Panc1 (cell line): Measurements from ENCODE around the gene ZSWIM8. TPM values are rescaled to one million over a fixed set of nuclear protein-coding genes. Genes with fewer than 3 reads are reported as not detected.

Experiments
- ATAC-seq: fragments of 200-7000 bp; cut with Tn5 transposase; 2 replicates; pipeline ENCODE4 v1.9.1; 2020; ENCODE audit warnings: mild to moderate bottlenecking, moderate library complexity
- BruUV-seq: library from RNA; stranded (reverse); fragments of 400-500 nt; replicated peaks from 2 replicates; lab custom pipeline; 2021; lab: Mats Ljungman, UMichigan
- CTCF ChIA-PET: fragments of 300-600 bp; sonication (Branson Sonifier 250); formaldehyde crosslinking; loops from one replicate; lab custom pipeline; 2022; ENCODE audit warnings: antibody characterized with exemption; lab: Charles Lee
- POLR2A ChIA-PET: fragments of 300-600 bp; sonication (Branson Sonifier 250); formaldehyde crosslinking; loops from one replicate; lab custom pipeline; 2022; ENCODE audit warnings: antibody characterized with exemption; lab: Charles Lee
- DNase-seq: peaks from one replicate; pipeline ENCODE4 v3.0.0-alpha.2; 2010; ENCODE audit warnings: low read depth, low spot score
- H3K27ac ChIP-seq: 2 replicates; pipeline ENCODE4 v1.5.1; 2011; ENCODE audit warnings: mild to moderate bottlenecking, low read length, inconsistent platforms
- H3K27me3 ChIP-seq: fragments of 200-500 bp; sonication (Bioruptor generic); 2 replicates; pipeline ENCODE4 v1.6.0; 2014; ENCODE audit warnings: low read length, inconsistent platforms; ENCODE audit not compliant: control insufficient read depth, insufficient read depth
- H3K36me3 ChIP-seq: fragments of 200-500 bp; sonication (Bioruptor generic); 2 replicates; pipeline ENCODE4 v1.5.1; 2014; ENCODE audit warnings: inconsistent platforms, mild to moderate bottlenecking, low read length, moderate library complexity; ENCODE audit not compliant: control insufficient read depth, insufficient read depth
- H3K4me1 ChIP-seq: 2 replicates; pipeline ENCODE4 v1.5.1; 2011; ENCODE audit warnings: inconsistent platforms, mild to moderate bottlenecking, low read length, moderate library complexity; ENCODE audit not compliant: control insufficient read depth, insufficient read depth
- H3K4me3 ChIP-seq, 2 experiments: 2 replicates each; pipeline ENCODE4 v1.5.1; 2011 to 2012; ENCODE audit warnings: low read depth in 2 of 2, low read length in 2 of 2, mild to moderate bottlenecking in 2 of 2, inconsistent platforms in 1 of 2, moderate library complexity in 1 of 2
- H3K9me3 ChIP-seq: fragments of 200-500 bp; sonication (Bioruptor generic); 2 replicates; pipeline ENCODE4 v1.5.1; 2014; ENCODE audit warnings: low read depth, mild to moderate bottlenecking, inconsistent platforms, low read length, moderate library complexity; ENCODE audit not compliant: control insufficient read depth, insufficient read depth
- CTCF ChIP-seq: fragments of 450-650 bp; IDR thresholded peaks from 2 replicates; pipeline ENCODE4 v1.5.1; 2017; ENCODE audit warnings: mild to moderate bottlenecking
- POLR2AphosphoS5 ChIP-seq: IDR thresholded peaks from 2 replicates; pipeline ENCODE4 v1.6.1; 2012; ENCODE audit warnings: mild to moderate bottlenecking, low read depth, low read length, moderate library complexity
- SIN3A ChIP-seq: IDR thresholded peaks from 2 replicates; pipeline ENCODE4 v1.6.1; 2012; ENCODE audit warnings: low read depth, mild to moderate bottlenecking, low read length, moderate library complexity, borderline replicate concordance; ENCODE audit not compliant: insufficient read depth
- TCF7L2 ChIP-seq: IDR thresholded peaks from 2 replicates; pipeline ENCODE4 v1.6.1; 2011; ENCODE audit warnings: mild to moderate bottlenecking, low read depth, low read length, inconsistent platforms
- in situ Hi-C: cut with HindIII; loops from 2 replicates; pipeline ENCODE4 v1.10.0; 2016; ENCODE audit warnings: low sequenced_read_pairs, low pct_unique_long_range_greater_than_20kb
- intact Hi-C: fragments of 100-400 bp; cut with micrococcal nuclease; formaldehyde crosslinking; loops from one replicate; pipeline ENCODE4 v1.10.0; 2022; ENCODE audit not compliant: unreplicated experiment
- total RNA-seq: library from RNA; stranded (reverse); gene quantifications from one replicate; pipeline ENCODE4 v1.2.1, GENCODE V29; 2021; ENCODE audit not compliant: unreplicated experiment
- TF ChIP-seq, protein P1 (sequence below), 2 experiments: IDR thresholded peaks; 2 replicates each; pipeline ENCODE4 v1.6.1; 2011 to 2012; ENCODE audit warnings: low read depth in 2 of 2, control low read depth in 1 of 2, low read length in 1 of 2, mild to moderate bottlenecking in 1 of 2, moderate library complexity in 1 of 2; ENCODE audit not compliant: insufficient read depth in 1 of 2

Gene ZSWIM8
- total RNA-seq, 1 experiment from 2014 or later, result 109 TPM

- Histone ChIP-seq H3K27ac (no peak overlapping the region), H3K9me3 (no peaks in the 10 kb centered on the region), H3K36me3 (peaks cover 11% of the 10 kb centered on the region), H3K4me1 (no peaks in the 10 kb centered on the region), H3K4me3 (no peak overlapping the region), H3K27me3 (no peaks in the 10 kb centered on the region)
- ChIA-PET POLR2A (interaction anchor here (0.6 kb wide), 1 partner anchor 18 kb away, joined by 3 read pairs; no protein-coding TSS in a partner anchor), CTCF (interaction anchor here (0.6 kb wide), 1 partner anchor 30 kb away, joined by 5 read pairs; no protein-coding TSS in a partner anchor)
- in situ Hi-C loops, result no loop called here
- no TSS peak for BruUV-seq
- intact Hi-C loops, result no loop called here
- ATAC-seq, result no peak
- TF ChIP-seq, protein P1, sequence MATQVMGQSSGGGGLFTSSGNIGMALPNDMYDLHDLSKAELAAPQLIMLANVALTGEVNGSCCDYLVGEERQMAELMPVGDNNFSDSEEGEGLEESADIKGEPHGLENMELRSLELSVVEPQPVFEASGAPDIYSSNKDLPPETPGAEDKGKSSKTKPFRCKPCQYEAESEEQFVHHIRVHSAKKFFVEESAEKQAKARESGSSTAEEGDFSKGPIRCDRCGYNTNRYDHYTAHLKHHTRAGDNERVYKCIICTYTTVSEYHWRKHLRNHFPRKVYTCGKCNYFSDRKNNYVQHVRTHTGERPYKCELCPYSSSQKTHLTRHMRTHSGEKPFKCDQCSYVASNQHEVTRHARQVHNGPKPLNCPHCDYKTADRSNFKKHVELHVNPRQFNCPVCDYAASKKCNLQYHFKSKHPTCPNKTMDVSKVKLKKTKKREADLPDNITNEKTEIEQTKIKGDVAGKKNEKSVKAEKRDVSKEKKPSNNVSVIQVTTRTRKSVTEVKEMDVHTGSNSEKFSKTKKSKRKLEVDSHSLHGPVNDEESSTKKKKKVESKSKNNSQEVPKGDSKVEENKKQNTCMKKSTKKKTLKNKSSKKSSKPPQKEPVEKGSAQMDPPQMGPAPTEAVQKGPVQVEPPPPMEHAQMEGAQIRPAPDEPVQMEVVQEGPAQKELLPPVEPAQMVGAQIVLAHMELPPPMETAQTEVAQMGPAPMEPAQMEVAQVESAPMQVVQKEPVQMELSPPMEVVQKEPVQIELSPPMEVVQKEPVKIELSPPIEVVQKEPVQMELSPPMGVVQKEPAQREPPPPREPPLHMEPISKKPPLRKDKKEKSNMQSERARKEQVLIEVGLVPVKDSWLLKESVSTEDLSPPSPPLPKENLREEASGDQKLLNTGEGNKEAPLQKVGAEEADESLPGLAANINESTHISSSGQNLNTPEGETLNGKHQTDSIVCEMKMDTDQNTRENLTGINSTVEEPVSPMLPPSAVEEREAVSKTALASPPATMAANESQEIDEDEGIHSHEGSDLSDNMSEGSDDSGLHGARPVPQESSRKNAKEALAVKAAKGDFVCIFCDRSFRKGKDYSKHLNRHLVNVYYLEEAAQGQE (IDR thresholded peaks at IDR 0.05; ENCODE audit: insufficient read depth in 1 of 2, low read depth in 2 of 2, low read length in 1 of 2), result no peak
- TF ChIP-seq CTCF (no peak), SIN3A (no peak), POLR2AphosphoS5 (no peak), TCF7L2 (no peak)
- no peak for DNase-seq
Observed at GRCh38 chr10:73803680-73804286, 18.4 kb downstream of the ZSWIM8 start.

GRCh38 chr10:73806176-73806950, 21.0 kb downstream of the ZSWIM8 start:
- intact Hi-C loops (no loop called here), in situ Hi-C loops (no loop called here)
- CTCF ChIA-PET, result no interaction called here
- no peak overlapping the region for H3K27ac ChIP-seq
- H3K27me3 ChIP-seq, result no peaks in the 10 kb centered on the region
- no peak for ATAC-seq
- no peak overlapping the region for H3K4me3 ChIP-seq
- H3K4me1 ChIP-seq, result 0 out of 2 replicates have a peak, but pooled peaks cover 4% of the 10 kb centered on the region
- no TSS peak for BruUV-seq
- TF ChIP-seq SIN3A, result no peak
- H3K9me3 ChIP-seq, result no peaks in the 10 kb centered on the region
- H3K36me3 ChIP-seq, result peaks cover 9% of the 10 kb centered on the region
- no peak for DNase-seq
- POLR2A ChIA-PET, result interaction anchor here (0.6 kb wide), 1 partner anchor 23 kb away, joined by 3 read pairs; no protein-coding TSS in a partner anchor
